Fibroblast of the aortic adventitia (primary cell): ENCODE measurements around the gene SASH3. TPM values are rescaled to one million over a fixed set of nuclear protein-coding genes. Genes with fewer than 3 reads are reported as not detected.

Experiments
- DNase-seq: peaks from one replicate; pipeline ENCODE4 v3.0.0-alpha.2; 2010; ENCODE audit warnings: low read depth
- H3K4me3 ChIP-seq: 2 replicates; pipeline ENCODE4 v1.5.1; 2011; ENCODE audit warnings: low read depth, mild to moderate bottlenecking, control low read depth, low read length, moderate library complexity
- CTCF ChIP-seq: IDR thresholded peaks from 2 replicates; pipeline ENCODE4 v1.5.1; 2011; ENCODE audit warnings: mild to moderate bottlenecking, low read length, control low read depth, inconsistent platforms; ENCODE audit not compliant: insufficient read depth
- total RNA-seq: library from RNA; depleted of rRNA; stranded (reverse); fragments of >200 nt; gene quantifications from 2 replicates; pipeline ENCODE4 v1.2.3, GENCODE V29; 2012; ENCODE audit warnings: low replicate concordance

SASH3 gene
- total RNA-seq, 1 donor = not detected

- no peak overlapping the region for H3K4me3 ChIP-seq
- no peak for DNase-seq
- no peak for TF ChIP-seq CTCF
Observed at GRCh38 chrX:129800186-129800585, 20.4 kb downstream of the SASH3 start.

- no peak overlapping the region for H3K4me3 ChIP-seq
- DNase-seq = no peak
- TF ChIP-seq CTCF = no peak
Observed at GRCh38 chrX:129802863-129803262, 23.1 kb downstream of the SASH3 start.

- no peak overlapping the region for H3K4me3 ChIP-seq
- TF ChIP-seq CTCF = no peak
- DNase-seq = no peak
Observed at GRCh38 chrX:129804806-129805205, 25.1 kb downstream of the SASH3 start.

DNA sequence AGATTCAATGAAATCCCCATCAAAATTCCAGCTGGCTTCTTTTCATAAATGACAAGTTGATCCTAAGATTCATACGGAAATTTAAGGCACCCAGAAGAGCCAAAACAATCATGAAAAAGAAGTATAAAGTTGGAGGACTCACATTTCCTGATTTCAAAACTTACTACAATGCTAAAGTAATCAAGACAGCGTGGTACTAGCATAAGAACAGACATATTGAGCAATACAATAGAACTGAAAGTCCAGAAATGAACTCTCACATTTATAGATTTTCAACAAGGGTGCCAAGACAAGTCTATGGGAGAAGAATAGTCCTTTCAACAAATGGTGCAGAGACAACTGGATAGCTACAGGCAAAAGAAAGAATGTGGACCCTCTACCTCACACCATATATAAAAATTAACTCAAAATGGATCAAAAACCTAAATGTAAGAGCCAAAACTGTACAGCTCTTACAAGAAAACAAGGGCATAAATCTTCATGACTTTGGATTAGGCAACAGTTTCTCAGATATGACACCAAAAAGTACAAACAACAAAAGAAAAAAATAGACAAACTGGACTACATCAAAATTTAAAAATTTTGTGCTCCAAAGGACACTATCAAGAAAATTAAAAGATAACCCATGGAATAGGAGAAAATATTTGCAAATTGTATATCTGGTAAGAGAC is 28.5 kb downstream of the SASH3 start:
- DNase-seq = peak; percentile 62
- H3K4me3 ChIP-seq = no peak overlapping the region
- no peak for TF ChIP-seq CTCF

DNA sequence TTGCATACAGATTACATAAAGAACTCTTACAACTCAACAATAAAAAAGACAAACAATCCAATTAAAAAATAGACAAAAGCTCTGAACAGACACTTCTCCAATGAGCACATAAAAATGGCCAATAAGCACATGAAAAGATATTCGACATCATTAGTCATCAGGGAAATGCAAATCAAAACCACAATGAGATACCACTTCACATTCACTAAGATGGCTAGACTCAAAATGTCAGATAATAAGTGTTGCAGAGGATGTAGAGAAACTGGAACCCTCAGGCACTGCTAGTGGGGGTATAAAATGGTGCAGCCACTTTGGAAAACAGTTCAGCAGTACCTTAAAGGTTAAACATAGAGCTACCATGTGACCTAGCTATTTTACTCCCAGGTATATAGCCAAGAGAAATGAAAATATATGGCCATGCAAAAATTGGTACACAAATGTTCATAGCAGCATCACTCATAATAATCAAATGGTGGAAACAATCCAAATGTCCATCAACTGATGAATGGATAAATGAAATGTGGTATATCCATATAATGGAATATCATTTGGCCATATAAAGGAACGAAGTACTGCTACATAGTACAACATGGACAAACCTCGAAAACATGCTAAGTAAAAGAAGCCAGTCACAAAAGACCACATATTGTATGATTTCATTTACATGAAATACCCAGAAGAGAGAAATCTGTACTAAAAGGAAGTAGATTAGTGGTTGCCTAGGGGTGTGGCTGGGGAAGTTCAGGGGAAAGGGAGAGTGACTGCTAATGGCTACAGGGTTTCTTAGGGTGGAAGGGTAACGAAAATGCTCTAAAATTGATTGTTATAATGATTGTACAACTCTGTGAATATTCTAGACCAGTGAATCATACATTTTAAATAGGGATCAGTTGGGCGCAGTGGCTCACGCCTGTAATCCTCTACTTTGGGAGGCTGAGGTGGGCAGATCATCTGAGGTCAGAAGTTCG is 29.4 kb downstream of the SASH3 start:
- peak; percentile 7 for DNase-seq
- H3K4me3 ChIP-seq = no peak overlapping the region
- TF ChIP-seq CTCF = no peak

GRCh38 chrX:129813662-129814368 is 34.1 kb downstream of the SASH3 start:
- H3K4me3 ChIP-seq = no peak overlapping the region
- TF ChIP-seq CTCF = no peak
- no peak for DNase-seq
